Smooth muscle cell (in vitro differentiated cells): Measurements from ENCODE around the gene CFAP20DC. TPM values are rescaled to one million over a fixed set of nuclear protein-coding genes. Genes with fewer than 3 reads are reported as not detected.

ENCODE experiments used
- DNase-seq: peaks from one replicate; lab custom pipeline; 2025; ENCODE audit not compliant: unreplicated experiment; lab: John Stamatoyannopoulos, UW
- H2AFZ ChIP-seq: fragments of 200-600 bp; sonication (generic); 2 replicates; pipeline ENCODE4 v1.6.0; 2016; ENCODE audit warnings: antibody characterized with exemption, low read depth, mild to moderate bottlenecking
- H3F3A ChIP-seq: fragments of 200-600 bp; sonication (generic); 2 replicates; pipeline ENCODE4 v1.6.0; 2017; ENCODE audit warnings: antibody characterized with exemption, low read depth
- H3K27ac ChIP-seq: fragments of 200-600 bp; sonication (generic); 2 replicates; pipeline ENCODE4 v1.5.1; 2016; ENCODE audit warnings: low read depth, mild to moderate bottlenecking
- H3K27me3 ChIP-seq: fragments of 200-600 bp; sonication (generic); 2 replicates; pipeline ENCODE4 v1.6.1; 2016; ENCODE audit warnings: low read depth, mild to moderate bottlenecking
- H3K36me3 ChIP-seq: fragments of 200-600 bp; sonication (generic); 2 replicates; pipeline ENCODE4 v1.5.1; 2016; ENCODE audit warnings: low read depth
- H3K4me1 ChIP-seq: fragments of 200-600 bp; sonication (generic); 2 replicates; pipeline ENCODE4 v1.5.1; 2016; ENCODE audit warnings: low read depth
- H3K4me2 ChIP-seq: fragments of 200-600 bp; sonication (generic); 2 replicates; pipeline ENCODE4 v1.6.0; 2016; ENCODE audit warnings: mild to moderate bottlenecking
- H3K4me3 ChIP-seq: fragments of 200-600 bp; sonication (generic); 2 replicates; pipeline ENCODE4 v1.5.1; 2016; ENCODE audit warnings: mild to moderate bottlenecking
- H3K79me2 ChIP-seq: fragments of 200-600 bp; sonication (generic); 2 replicates; pipeline ENCODE4 v1.6.0; 2016; ENCODE audit warnings: low read depth, mild to moderate bottlenecking
- H3K9ac ChIP-seq: fragments of 200-600 bp; sonication (generic); 2 replicates; pipeline ENCODE4 v1.6.0; 2016; ENCODE audit warnings: low read depth
- H3K9me3 ChIP-seq: fragments of 200-600 bp; sonication (generic); replicated peaks from 2 replicates; pipeline ENCODE4 v1.5.1; 2016; ENCODE audit warnings: low read depth
- H4K20me1 ChIP-seq: fragments of 200-600 bp; sonication (generic); 2 replicates; pipeline ENCODE4 v1.6.0; 2016; ENCODE audit warnings: low read depth
- CTCF ChIP-seq: fragments of 200-600 bp; sonication (generic); IDR thresholded peaks from 2 replicates; pipeline ENCODE4 v1.5.1; 2017; ENCODE audit warnings: borderline replicate concordance, mild to moderate bottlenecking, antibody characterized with exemption; ENCODE audit not compliant: insufficient read depth, poor library complexity, severe bottlenecking
- WGBS: methylation state at CpG from one replicate; pipeline ENCODE4 v1.1.7; 2016; ENCODE audit warnings: low lambda C conversion rate; 5-methylcytosine and 5-hydroxymethylcytosine counted together
- polyA plus RNA-seq: library from polyadenylated mRNA; unstranded; fragments of >200 nt; fragmentation: Nextera tagmentation; extraction: Ambion mirVana; gene quantifications from 2 replicates; pipeline ENCODE4 v1.2.1, GENCODE V29; 2016
- total RNA-seq: library from RNA; depleted of rRNA; stranded (reverse); fragments of >200 nt; gene quantifications from 2 replicates; pipeline ENCODE4 v1.2.3, GENCODE V29; 2014

CFAP20DC gene
- total and polyA plus RNA-seq, 2 experiments from 2014 or later, result 7.9 to 11.6 TPM

DNA sequence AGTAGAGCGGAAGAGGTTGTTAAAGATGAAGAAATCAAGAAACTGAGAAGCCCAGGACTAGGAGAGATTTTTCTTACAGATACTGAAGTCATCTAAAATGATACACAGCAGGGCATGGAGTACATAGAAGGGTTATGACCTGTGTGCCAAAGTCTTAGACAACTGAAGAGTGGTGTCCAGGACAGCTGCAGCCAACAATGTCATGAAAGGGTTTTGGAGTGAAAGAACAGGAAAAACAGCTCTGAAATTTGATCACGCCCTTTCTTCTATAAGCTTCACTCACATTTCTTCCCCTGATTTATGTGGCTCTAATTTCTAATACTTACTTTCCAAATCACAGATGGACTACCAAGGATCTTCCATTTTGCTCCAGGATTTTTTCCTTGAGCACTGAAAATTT is 3.0 kb downstream of the CFAP20DC start:
- Histone ChIP-seq H3K27me3 (no peaks in the 10 kb centered on the region), H3K79me2 (no peaks in the 10 kb centered on the region), H3K4me3 (no peak overlapping the region), H3K4me1 (peaks cover 14% of the 10 kb centered on the region), H3K9me3 (no peaks in the 10 kb centered on the region), H2AFZ (no peak overlapping the region), H3F3A (no peaks in the 10 kb centered on the region), H4K20me1 (no peaks in the 10 kb centered on the region), H3K9ac (no peak overlapping the region), H3K36me3 (peaks cover 5% of the 10 kb centered on the region), H3K4me2 (no peak overlapping the region), H3K27ac (no peak overlapping the region)
- WGBS, result 93% methylated on average over 2 of the region's 2 CpGs
- no peak for TF ChIP-seq CTCF
- DNase-seq, result no peak

DNA sequence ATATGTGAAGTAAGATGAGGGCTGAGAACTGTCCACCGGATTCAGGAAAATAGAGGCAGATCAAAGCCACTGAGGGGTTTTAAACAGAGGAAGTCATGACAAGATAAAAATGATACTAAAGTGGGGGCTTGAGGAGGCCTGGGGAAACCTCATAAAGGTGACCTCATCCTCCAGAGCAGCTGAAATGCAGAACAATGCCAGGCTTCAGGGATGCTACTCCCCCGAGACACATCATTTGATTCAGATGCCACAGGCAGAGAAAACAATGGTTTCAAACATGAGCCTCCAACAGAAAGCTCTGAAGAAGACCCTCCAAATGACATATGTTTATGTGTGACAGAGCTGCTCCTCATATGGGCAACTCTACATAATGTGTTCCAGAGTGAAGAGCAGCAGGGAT is 6.4 kb downstream of the CFAP20DC start:
- Histone ChIP-seq H4K20me1 (no peaks in the 10 kb centered on the region), H3K79me2 (no peaks in the 10 kb centered on the region), H3K9ac (no peak overlapping the region), H2AFZ (no peak overlapping the region), H3K36me3 (peaks cover 5% of the 10 kb centered on the region), H3K4me2 (no peak overlapping the region), H3K4me1 (peaks cover 5% of the 10 kb centered on the region), H3K9me3 (no peaks in the 10 kb centered on the region), H3K27me3 (no peaks in the 10 kb centered on the region), H3F3A (no peaks in the 10 kb centered on the region), H3K27ac (no peak overlapping the region), H3K4me3 (no peak overlapping the region)
- WGBS, result 77% methylated on average over 2 of the region's 2 CpGs
- TF ChIP-seq CTCF, result no peak
- no peak for DNase-seq

DNA sequence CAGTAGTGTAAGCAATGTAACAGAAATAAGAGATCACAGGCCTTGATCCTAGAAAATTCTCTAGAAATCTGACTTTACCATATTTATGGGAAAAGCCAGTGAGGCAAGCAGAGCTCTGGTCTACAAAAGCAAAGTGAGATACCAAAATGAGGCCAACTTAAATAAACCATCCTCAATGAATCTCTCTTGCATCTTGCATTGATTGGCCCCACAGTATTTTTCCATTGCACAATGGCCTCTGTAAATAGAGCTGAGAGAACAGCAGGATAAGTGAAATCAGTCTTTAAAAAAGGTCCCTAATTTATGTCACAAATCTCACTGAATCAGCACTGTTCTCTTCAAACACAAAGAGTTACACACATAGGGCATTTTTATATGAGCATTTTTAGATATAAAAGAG is 8.9 kb downstream of the CFAP20DC start:
- no peak for TF ChIP-seq CTCF

DNA sequence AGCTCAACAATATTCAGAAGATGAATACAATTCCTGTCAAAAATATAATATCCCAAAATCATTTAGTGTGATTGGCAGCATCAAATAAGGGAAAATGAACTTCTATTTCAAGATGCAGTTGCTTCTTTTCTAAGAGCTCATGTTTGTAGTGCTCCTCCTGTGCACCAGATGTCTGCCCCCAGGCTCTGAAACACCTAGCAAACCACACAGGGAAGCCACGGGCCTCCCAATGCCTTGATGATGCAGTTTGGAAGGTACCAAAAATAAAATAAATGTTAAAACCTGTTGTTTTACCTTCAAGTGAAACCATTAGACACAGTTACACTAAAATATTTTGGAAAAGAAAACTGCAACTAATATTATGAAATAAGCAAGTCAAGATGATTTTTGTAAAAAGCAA is 22.2 kb downstream of the CFAP20DC start:
- no peak for TF ChIP-seq CTCF
- WGBS, result 79% methylated on average over 1 of the region's 1 CpG
- no peak overlapping the region for H3K27ac ChIP-seq
- no peaks in the 10 kb centered on the region for H3K9me3 ChIP-seq
- H3K4me3 ChIP-seq, result no peak overlapping the region
- no peak overlapping the region for H3K4me2 ChIP-seq
- no peaks in the 10 kb centered on the region for H3K79me2 ChIP-seq
- no peaks in the 10 kb centered on the region for H3F3A ChIP-seq
- no peaks in the 10 kb centered on the region for H3K36me3 ChIP-seq
- no peak for DNase-seq
- no peak overlapping the region for H3K9ac ChIP-seq
- no peaks in the 10 kb centered on the region for H3K27me3 ChIP-seq
- H3K4me1 ChIP-seq, result no peaks in the 10 kb centered on the region
- H4K20me1 ChIP-seq, result no peaks in the 10 kb centered on the region
- no peak overlapping the region for H2AFZ ChIP-seq

More for the DNA sequence above, 8.9 kb downstream of the CFAP20DC start:
- H3K4me1 ChIP-seq, result peaks cover 3% of the 10 kb centered on the region
- no peak for DNase-seq
- no peaks in the 10 kb centered on the region for H3K9me3 ChIP-seq
- no peak overlapping the region for H3K27ac ChIP-seq
- H2AFZ ChIP-seq, result no peak overlapping the region
- no peak overlapping the region for H3K4me2 ChIP-seq
- H3K4me3 ChIP-seq, result no peak overlapping the region
- H3K79me2 ChIP-seq, result no peaks in the 10 kb centered on the region
- H3K27me3 ChIP-seq, result no peaks in the 10 kb centered on the region
- no peak overlapping the region for H3K9ac ChIP-seq
- peaks cover under 1% of the 10 kb centered on the region for H3K36me3 ChIP-seq
- H3F3A ChIP-seq, result no peaks in the 10 kb centered on the region
- H4K20me1 ChIP-seq, result no peaks in the 10 kb centered on the region
